Smooth muscle cell (in vitro differentiated cells): ENCODE data around the gene BAK1. TPM values are rescaled to one million over a fixed set of nuclear protein-coding genes. Genes with fewer than 3 reads are reported as not detected.

ENCODE experiments used
- polyA plus RNA-seq: library from polyadenylated mRNA; unstranded; fragments of >200 nt; fragmentation: Nextera tagmentation; extraction: Ambion mirVana; gene quantifications from 2 replicates; pipeline ENCODE4 v1.2.1, GENCODE V29; 2016
- small RNA-seq: library from RNA; depleted of rRNA; stranded (forward); fragments of <200 nt; gene quantifications from one replicate; pipeline ENCODE3, GENCODE V24; 2014
- total RNA-seq: library from RNA; depleted of rRNA; stranded (reverse); fragments of >200 nt; gene quantifications from 2 replicates; pipeline ENCODE4 v1.2.3, GENCODE V29; 2014

BAK1 gene
- total and polyA plus RNA-seq, 2 experiments from 2014 or later = 23.6 to 50.4 TPM

Small RNA genes within 50 kb of the gene (small RNA-seq; reads per million reads assigned to genes)
- not detected for gene RF00017

Other genes starting within 250 kb of the BAK1 start
- gene KIFC1, start 188.5 kb downstream of the BAK1 start, total RNA-seq = 12.0 and 21.5 TPM in 2 replicates
- gene KIFC1, start 188.5 kb downstream of the BAK1 start, polyA plus RNA-seq = 2.9 and 8.8 TPM in 2 replicates
- gene PHF1, start 169.3 kb downstream of the BAK1 start, total RNA-seq = 30.0 and 39.3 TPM in 2 replicates
- 36.9 and 52.2 TPM in 2 replicates for gene PHF1, start 169.3 kb downstream of the BAK1 start, polyA plus RNA-seq
- 126 and 173 TPM in 2 replicates for gene CUTA, start 162.2 kb downstream of the BAK1 start, total RNA-seq
- gene CUTA, start 162.2 kb downstream of the BAK1 start, polyA plus RNA-seq = 289 and 298 TPM in 2 replicates
- 8.6 and 10.4 TPM in 2 replicates for gene SYNGAP1, start 160.2 kb downstream of the BAK1 start, total RNA-seq
- 1.9 and 7.9 TPM in 2 replicates for gene SYNGAP1, start 160.2 kb downstream of the BAK1 start, polyA plus RNA-seq
- 7.5 and 11.6 TPM in 2 replicates for gene ZBTB9, start 125.7 kb downstream of the BAK1 start, total RNA-seq
- 6.2 and 10.9 TPM in 2 replicates for gene ZBTB9, start 125.7 kb downstream of the BAK1 start, polyA plus RNA-seq
- 4.7 and 7.4 TPM in 2 replicates for gene ITPR3, start 41.0 kb upstream of the BAK1 start, total RNA-seq
- gene ITPR3, start 41.0 kb upstream of the BAK1 start, polyA plus RNA-seq = 2.0 and 5.7 TPM in 2 replicates
- 29.9 and 67.3 TPM in 2 replicates for gene UQCC2, start 131.4 kb upstream of the BAK1 start, total RNA-seq
- 204 and 208 TPM in 2 replicates for gene UQCC2, start 131.4 kb upstream of the BAK1 start, polyA plus RNA-seq
- 2.2 and 2.6 TPM in 2 replicates for gene IP6K3, start 166.6 kb upstream of the BAK1 start, total RNA-seq
- gene IP6K3, start 166.6 kb upstream of the BAK1 start, polyA plus RNA-seq = 3.7 and 5.6 TPM in 2 replicates
- 48.8 and 52.4 TPM in 2 replicates for gene LEMD2, start 208.9 kb upstream of the BAK1 start, total RNA-seq
- 87.3 and 91.6 TPM in 2 replicates for gene LEMD2, start 208.9 kb upstream of the BAK1 start, polyA plus RNA-seq
- not detected in 2 replicates for gene MLN, start 223.7 kb upstream of the BAK1 start, total RNA-seq
- not detected in 2 replicates for gene MLN, start 223.7 kb upstream of the BAK1 start, polyA plus RNA-seq